Naive thymus-derived CD4-positive, alpha-beta T cell (primary cell): Measurements from ENCODE around the gene GTPBP1. TPM values are rescaled to one million over a fixed set of nuclear protein-coding genes. Genes with fewer than 3 reads are reported as not detected.

Experiments
- ATAC-seq: fragments of 150-1000 bp; cut with Tn5 transposase; 2 replicates; pipeline ENCODE4 v1.10.0; 2021; ENCODE audit warnings: mild to moderate bottlenecking, moderate library complexity
- CTCF ChIA-PET: fragments of 350-600 bp; sonication (Branson Sonifier 250); formaldehyde crosslinking; loops from one replicate; lab custom pipeline; 2021; ENCODE audit warnings: antibody characterized with exemption; lab: Charles Lee
- POLR2A ChIA-PET: fragments of 350-600 bp; sonication (Branson Sonifier 250); formaldehyde crosslinking; loops from one replicate; lab custom pipeline; 2021; ENCODE audit warnings: antibody characterized with exemption, inconsistent platforms; lab: Charles Lee
- DNase-seq, 9 donors: peaks; one replicate each; pipeline versions ENCODE4 v3.0.0 to v3.0.0-alpha.2; 2020 to 2022; ENCODE audit warnings: mixed read lengths in 1 of 9
- H3K27ac ChIP-seq: one replicate; pipeline ENCODE4 v1.7.0; 2013; ENCODE audit warnings: mild to moderate bottlenecking, low read depth, low read length, moderate library complexity
- H3K27me3 ChIP-seq, 2 donors: one replicate each; pipeline ENCODE4 v1.7.0; 2013; ENCODE audit warnings: low read length in 2 of 2, mild to moderate bottlenecking in 2 of 2, moderate library complexity in 2 of 2; ENCODE audit not compliant: control insufficient read depth in 2 of 2, insufficient read depth in 2 of 2
- H3K36me3 ChIP-seq, 3 experiments: 1 replicate in 2 of 3; 2 replicates in 1 of 3; pipeline ENCODE4 v1.7.0; 2013; ENCODE audit warnings: low read length in 3 of 3, mild to moderate bottlenecking in 3 of 3, moderate library complexity in 1 of 3; ENCODE audit not compliant: insufficient read depth in 3 of 3, control insufficient read depth in 2 of 3
- H3K4me1 ChIP-seq, 2 donors: one replicate each; pipeline ENCODE4 v1.7.0; 2013; ENCODE audit warnings: low read length in 2 of 2, mild to moderate bottlenecking in 2 of 2, moderate library complexity in 1 of 2; ENCODE audit not compliant: control insufficient read depth in 2 of 2, insufficient read depth in 2 of 2
- H3K4me3 ChIP-seq: 2 replicates; pipeline ENCODE4 v1.7.0; 2013; ENCODE audit warnings: mild to moderate bottlenecking, low read length
- H3K9me3 ChIP-seq, 3 experiments: 1 replicate in 2 of 3; 2 replicates in 1 of 3; pipeline ENCODE4 v1.7.0; 2013; ENCODE audit warnings: low read length in 3 of 3; ENCODE audit not compliant: control insufficient read depth in 2 of 3
- H3K27ac Mint-ChIP-seq, 9 donors: one replicate each; pipeline ENCODE4 v1.8.0; 2020 to 2022; ENCODE audit warnings: mixed read lengths in 9 of 9, mild to moderate bottlenecking in 8 of 9, moderate library complexity in 5 of 9, inconsistent platforms in 2 of 9
- H3K27me3 Mint-ChIP-seq, 5 donors: one replicate each; pipeline ENCODE4 v1.8.0; 2021 to 2022; ENCODE audit warnings: mixed read lengths in 5 of 5, mild to moderate bottlenecking in 1 of 5
- H3K36me3 Mint-ChIP-seq, 5 donors: one replicate each; pipeline ENCODE4 v1.8.0; 2020 to 2022; ENCODE audit warnings: mixed read lengths in 5 of 5, mild to moderate bottlenecking in 3 of 5, inconsistent platforms in 1 of 5
- H3K4me1 Mint-ChIP-seq, 7 donors: one replicate each; pipeline ENCODE4 v1.8.0; 2020 to 2022; ENCODE audit warnings: mixed read lengths in 7 of 7, mild to moderate bottlenecking in 3 of 7, inconsistent platforms in 1 of 7
- H3K4me3 Mint-ChIP-seq, 10 donors: one replicate each; pipeline ENCODE4 v1.8.0; 2020 to 2022; ENCODE audit warnings: mild to moderate bottlenecking in 10 of 10, mixed read lengths in 10 of 10, moderate library complexity in 6 of 10, inconsistent platforms in 2 of 10
- H3K9me3 Mint-ChIP-seq, 11 donors: one replicate each; pipeline ENCODE4 v1.8.0; 2020 to 2022; ENCODE audit warnings: mixed read lengths in 11 of 11, mild to moderate bottlenecking in 4 of 11, inconsistent platforms in 1 of 11, moderate library complexity in 1 of 11
- intact Hi-C, 2 donors: fragments of 100-400 bp; cut with micrococcal nuclease; formaldehyde crosslinking; loops; one replicate each; pipeline ENCODE4 v1.15.1; 2023
- polyA plus RNA-seq, 2 donors: library from polyadenylated mRNA; unstranded; fragments of 300-500 nt; fragmentation: Illumina TruSeq; gene quantifications; one replicate each; pipeline ENCODE4 v1.2.3, GENCODE V29; 2021
- total RNA-seq, 6 experiments: library from RNA in 5 of 6; stranded (reverse) in 5 of 6; gene quantifications; 1 replicate in 5 of 6; 2 replicates in 1 of 6; pipeline ENCODE4 v1.2.3 and lab custom pipeline; 2021 to 2026

GTPBP1 gene
- total and polyA plus RNA-seq, 7 experiments from 2014 or later, result 16.9 to 209 (median 83.4) TPM

DNA sequence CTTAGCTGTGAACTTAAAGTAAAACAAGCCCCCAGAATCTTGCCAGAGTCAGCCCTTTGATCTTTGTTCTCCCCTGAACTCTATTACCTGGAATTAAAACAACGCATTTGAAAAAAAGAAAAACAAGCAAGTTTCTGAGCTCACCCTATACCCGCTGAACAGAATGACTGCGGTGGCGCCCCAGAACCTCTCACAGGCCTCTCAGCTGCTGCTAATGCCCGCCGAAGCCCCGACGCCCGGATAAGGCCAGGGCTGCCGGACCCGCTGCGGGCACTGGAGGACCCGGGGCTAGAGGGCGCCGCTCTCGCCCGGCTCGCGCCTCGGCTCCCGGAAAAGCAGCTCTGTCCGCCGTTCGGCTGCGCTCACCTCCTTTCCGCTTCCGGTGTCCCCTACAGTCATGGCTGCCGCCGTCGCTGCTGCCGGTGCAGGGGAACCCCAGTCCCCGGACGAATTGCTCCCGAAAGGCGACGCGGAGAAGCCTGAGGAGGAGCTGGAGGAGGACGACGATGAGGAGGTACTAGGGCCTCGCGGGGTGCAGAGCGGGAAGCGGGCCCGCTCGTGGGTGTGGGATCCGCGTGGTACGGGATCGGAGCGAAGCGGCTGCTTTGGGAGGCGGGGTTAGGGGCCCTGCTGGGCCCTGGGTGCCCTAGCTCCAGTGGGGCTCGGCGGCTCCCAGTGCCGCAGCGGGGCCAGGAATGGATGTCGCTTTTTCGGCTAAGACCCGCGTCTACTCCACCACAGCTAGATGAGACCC, 24.0 kb upstream of the GTPBP1 start, which contains the start of gene TOMM22:
Gene TOMM22, plus strand, starts transcription at position 376 of the 754 bp plus-strand sequence. Its CDS starts 22 bp downstream, at position 398.
- peak; percentile 98 for ATAC-seq
- Histone ChIP-seq H3K27me3 (no peaks in the 10 kb centered on the region), H3K4me1 (peaks cover 5 to 11% of the 10 kb centered on the region in 2 donors), H3K27ac (peak within 1 kb of the TSS; percentile 87), H3K36me3 (peaks cover 0 to 43% (median 8%) of the 10 kb centered on the region in 3 experiments), H3K4me3 (peak within 1 kb of the TSS; percentile 85), H3K9me3 (no peaks in the 10 kb centered on the region)
- peak; percentile 74 to 88 (median 83) for DNase-seq
- POLR2A ChIA-PET, result interaction anchor here (0.5 to 3.7 kb wide), 17 partner anchors 8 to 629 kb away, joined by 3 to 34 read pairs (median 4); partner anchors contain the start of genes CBY1, GTPBP1 and JOSD1
- Mint-ChIP-seq H3K27ac (peak within 1 kb of the TSS; percentile 89 to 99 (median 98)), H3K36me3 (peaks cover 0 to 20% (median 12%) of the 10 kb centered on the region in 5 donors), H3K4me1 (peaks cover 12 to 28% (median 24%) of the 10 kb centered on the region in 7 donors), H3K9me3 (peaks cover 0 to 2% (median 0%) of the 10 kb centered on the region in 11 donors), H3K27me3 (no peaks in the 10 kb centered on the region), H3K4me3 (peak within 1 kb of the TSS; percentile 93 to 100 (median 99))
- CTCF ChIA-PET, result interaction anchor here (0.5 to 2.4 kb wide), 10 partner anchors 8 to 613 kb away, joined by 3 to 22 read pairs (median 4); partner anchors contain the start of genes GTPBP1 and JOSD1
- intact Hi-C loops, result loop anchor here (1.0 to 5.0 kb wide), 7 partner anchors 19 to 625 kb away; partner anchors contain the start of genes GTPBP1 (in 2 of the 2), CBY1 (in 1 of the 2), DDX17 (in 1 of the 2) and FAM227A (in 1 of the 2)

DNA sequence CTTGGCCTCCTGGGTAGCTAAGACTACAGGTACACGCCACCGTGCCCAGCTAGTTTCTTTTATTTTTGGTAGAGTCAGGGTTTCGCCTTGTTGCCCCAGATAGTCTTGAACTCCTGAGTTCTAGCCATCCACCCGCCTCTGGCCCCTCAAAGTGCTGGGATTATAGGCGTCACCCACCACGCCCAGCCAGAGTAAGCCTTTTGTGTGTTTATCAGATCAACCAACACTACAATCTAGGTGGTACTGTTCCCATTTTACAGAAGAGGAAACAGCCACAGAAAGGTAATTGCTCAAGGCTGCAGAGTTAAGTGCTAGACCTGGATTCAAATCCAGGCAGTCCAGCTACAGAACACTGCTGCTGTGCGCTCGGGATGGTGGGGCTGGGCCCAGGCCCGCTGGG, 20.8 kb upstream of the GTPBP1 start:
- ChIA-PET CTCF (no interaction called here), POLR2A (interaction anchor here (1.1 kb wide), 1 partner anchor 9 kb away, joined by 3 read pairs; no protein-coding TSS in a partner anchor)
- peaks cover 0 to 2% (median 0%) of the 10 kb centered on the region in 11 donors for H3K9me3 Mint-ChIP-seq
- no peak overlapping the region for H3K4me3 Mint-ChIP-seq
- H3K27me3 Mint-ChIP-seq, result no peaks in the 10 kb centered on the region
- H3K4me3 ChIP-seq, result no peak overlapping the region
- H3K4me1 ChIP-seq, result peaks cover 5 to 11% of the 10 kb centered on the region in 2 donors
- peaks cover 0 to 72% (median 18%) of the 10 kb centered on the region in 3 experiments for H3K36me3 ChIP-seq
- H3K9me3 ChIP-seq, result no peaks in the 10 kb centered on the region
- H3K36me3 Mint-ChIP-seq, result peaks cover 0 to 32% (median 17%) of the 10 kb centered on the region in 5 donors
- H3K27ac ChIP-seq, result no peak overlapping the region
- intact Hi-C loops, result loop anchor here in 1 of 2 donors (5.0 kb wide), 1 partner anchor 183 kb away; no protein-coding TSS in a partner anchor
- peak overlapping the region in 3 of 9 donors; percentile 25 to 53 (median 28) for H3K27ac Mint-ChIP-seq
- DNase-seq, result no peak
- ATAC-seq, result no peak
- H3K27me3 ChIP-seq, result no peaks in the 10 kb centered on the region
- peaks cover 12 to 28% (median 24%) of the 10 kb centered on the region in 7 donors for H3K4me1 Mint-ChIP-seq

DNA sequence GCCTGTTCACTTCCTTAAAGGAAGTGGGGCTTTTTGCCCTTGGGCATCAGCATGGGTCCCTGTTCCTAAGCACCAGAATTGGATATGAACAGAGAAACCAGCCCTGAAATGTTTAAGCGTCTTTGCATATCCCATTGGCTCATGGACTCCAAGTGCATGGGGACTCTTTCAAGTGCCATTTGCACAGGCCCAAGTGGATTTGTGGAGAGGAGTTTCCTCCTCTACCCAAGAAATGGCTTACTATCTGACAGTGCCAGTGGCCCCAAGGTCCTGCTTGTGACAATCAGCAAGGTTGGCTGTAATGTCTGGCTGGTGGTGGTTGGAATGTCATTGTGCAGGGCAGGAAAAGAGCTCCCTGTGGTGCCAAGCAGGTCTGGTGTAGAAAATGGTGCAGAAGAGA, 20.0 kb upstream of the GTPBP1 start:
- H3K4me1 Mint-ChIP-seq, result peaks cover 12 to 28% (median 24%) of the 10 kb centered on the region in 7 donors
- no peak overlapping the region for H3K4me3 Mint-ChIP-seq
- H3K27me3 Mint-ChIP-seq, result no peaks in the 10 kb centered on the region
- H3K27me3 ChIP-seq, result no peaks in the 10 kb centered on the region
- no peaks in the 10 kb centered on the region for H3K9me3 ChIP-seq
- peaks cover 0 to 32% (median 17%) of the 10 kb centered on the region in 5 donors for H3K36me3 Mint-ChIP-seq
- intact Hi-C loops, result no loop called here
- ATAC-seq (no peak), DNase-seq (no peak)
- ChIA-PET CTCF (no interaction called here), POLR2A (interaction anchor here (0.7 to 1.2 kb wide), 2 partner anchors 13 to 74 kb away, joined by 3 to 5 read pairs; no protein-coding TSS in a partner anchor)
- H3K36me3 ChIP-seq, result peaks cover 0 to 72% (median 18%) of the 10 kb centered on the region in 3 experiments
- peak overlapping the region in 3 of 9 donors; percentile 3 to 69 (median 25) for H3K27ac Mint-ChIP-seq
- peaks cover 5 to 11% of the 10 kb centered on the region in 2 donors for H3K4me1 ChIP-seq
- peaks cover 0 to 2% (median 0%) of the 10 kb centered on the region in 11 donors for H3K9me3 Mint-ChIP-seq
- H3K4me3 ChIP-seq, result no peak overlapping the region
- no peak overlapping the region for H3K27ac ChIP-seq

DNA sequence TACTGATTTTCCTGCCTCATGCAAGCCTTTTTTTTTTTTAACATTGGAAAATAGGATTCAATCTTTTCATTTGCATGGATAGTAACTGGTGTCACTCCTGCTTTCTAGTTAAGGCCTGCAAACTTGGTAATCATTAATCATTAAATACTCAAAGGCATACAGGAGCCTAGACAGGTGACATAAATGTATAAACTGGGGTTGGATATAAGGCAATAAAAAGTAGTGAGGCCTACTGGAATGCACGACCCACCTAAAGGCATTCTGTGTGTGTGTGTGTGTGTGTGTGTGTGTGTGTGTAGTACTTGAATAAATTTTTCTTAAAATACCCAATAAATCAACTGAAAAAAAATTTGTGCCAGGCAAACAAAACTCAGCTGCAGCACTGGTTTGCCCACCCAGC, 16.1 kb upstream of the GTPBP1 start:
- Mint-ChIP-seq H3K9me3 (no peaks in the 10 kb centered on the region), H3K4me1 (peaks cover 9 to 24% (median 21%) of the 10 kb centered on the region in 7 donors), H3K36me3 (peaks cover 0 to 31% (median 4%) of the 10 kb centered on the region in 5 donors), H3K4me3 (no peak overlapping the region), H3K27me3 (no peaks in the 10 kb centered on the region), H3K27ac (no peak overlapping the region)
- intact Hi-C loops, result no loop called here
- ChIA-PET CTCF (interaction anchor here (0.6 kb wide), 1 partner anchor 35 kb away, joined by 3 read pairs; no protein-coding TSS in a partner anchor), POLR2A (interaction anchor here (1.0 kb wide), 1 partner anchor 8 kb away, joined by 4 read pairs; the partner anchor contains the start of gene TOMM22)
- no peak for ATAC-seq
- H3K4me3 ChIP-seq, result no peak overlapping the region
- peaks cover 0 to 64% (median 14%) of the 10 kb centered on the region in 3 experiments for H3K36me3 ChIP-seq
- H3K9me3 ChIP-seq, result no peaks in the 10 kb centered on the region
- H3K27me3 ChIP-seq, result no peaks in the 10 kb centered on the region
- H3K27ac ChIP-seq, result no peak overlapping the region
- H3K4me1 ChIP-seq, result no peaks in the 10 kb centered on the region
- no peak for DNase-seq

DNA sequence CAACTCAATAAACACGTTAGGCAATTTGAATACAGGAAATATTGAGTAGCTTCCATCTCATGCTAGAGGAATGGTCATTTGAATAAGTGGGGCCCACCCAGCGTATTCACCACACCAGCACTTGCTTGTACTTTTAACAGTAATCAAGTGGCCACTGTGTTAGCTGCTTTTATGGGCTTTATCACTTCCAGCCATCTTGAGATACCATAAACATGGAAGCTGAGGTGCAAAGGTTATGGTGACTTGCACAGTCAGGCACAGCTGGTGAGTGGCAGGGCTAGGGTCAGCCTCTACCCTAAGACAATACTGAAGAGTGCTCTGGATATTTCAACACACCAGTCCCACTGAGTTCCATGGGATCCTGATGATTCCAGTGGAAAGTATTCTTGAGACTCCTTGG, 11.7 kb upstream of the GTPBP1 start:
- no peak overlapping the region for H3K27ac ChIP-seq
- Mint-ChIP-seq H3K36me3 (peaks cover 0 to 33% (median 3%) of the 10 kb centered on the region in 5 donors), H3K4me1 (peaks cover 35 to 61% (median 54%) of the 10 kb centered on the region in 7 donors), H3K27me3 (no peaks in the 10 kb centered on the region), H3K9me3 (no peaks in the 10 kb centered on the region), H3K27ac (peak overlapping the region in 3 of 9 donors; percentile 3 to 44 (median 16)), H3K4me3 (no peak overlapping the region)
- H3K27me3 ChIP-seq, result no peaks in the 10 kb centered on the region
- ChIA-PET POLR2A (interaction anchor here (0.6 to 1.0 kb wide), 3 partner anchors 10 to 300 kb away, joined by 3 read pairs; no protein-coding TSS in a partner anchor), CTCF (no interaction called here)
- no peaks in the 10 kb centered on the region for H3K9me3 ChIP-seq
- intact Hi-C loops, result no loop called here
- no peak overlapping the region for H3K4me3 ChIP-seq
- peaks cover 0 to 20% (median 0%) of the 10 kb centered on the region in 3 experiments for H3K36me3 ChIP-seq
- no peak for DNase-seq
- no peak for ATAC-seq
- H3K4me1 ChIP-seq, result peaks cover 18% of the 10 kb centered on the region in 2 donors

DNA sequence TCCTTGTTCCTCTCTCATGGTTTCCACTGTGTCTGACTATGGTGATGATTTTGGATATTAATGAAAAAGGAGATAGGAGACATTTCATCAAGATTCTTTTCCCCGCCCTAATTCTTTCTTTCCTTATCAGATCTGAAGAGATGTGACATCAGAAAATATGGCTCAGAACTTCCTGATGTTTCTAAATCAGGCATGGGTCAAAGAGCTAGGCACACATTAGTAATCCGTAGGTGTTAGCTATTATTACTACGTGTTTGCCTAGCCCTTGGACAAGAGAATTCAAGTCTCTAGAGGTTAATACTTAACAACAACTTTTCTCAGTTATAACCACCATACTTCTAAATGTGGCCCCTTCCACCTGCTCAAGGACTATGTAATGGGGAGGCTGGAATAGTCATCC, 10.8 kb upstream of the GTPBP1 start:
- POLR2A ChIA-PET, result interaction anchor here (1.1 to 1.5 kb wide), 2 partner anchors 13 to 57 kb away, joined by 3 to 8 read pairs; partner anchors contain the start of gene TOMM22
- Histone ChIP-seq H3K4me1 (peaks cover 26 to 27% of the 10 kb centered on the region in 2 donors), H3K4me3 (no peak overlapping the region), H3K9me3 (no peaks in the 10 kb centered on the region), H3K27ac (no peak overlapping the region), H3K36me3 (peaks cover 0 to 13% (median 0%) of the 10 kb centered on the region in 3 experiments), H3K27me3 (no peaks in the 10 kb centered on the region)
- Mint-ChIP-seq H3K9me3 (no peaks in the 10 kb centered on the region), H3K4me1 (peaks cover 44 to 70% (median 63%) of the 10 kb centered on the region in 7 donors), H3K27me3 (no peaks in the 10 kb centered on the region), H3K27ac (peak overlapping the region in 6 of 9 donors; percentile 5 to 72 (median 15)), H3K4me3 (peak overlapping the region in 2 of 10 donors; percentile 5 to 14), H3K36me3 (peaks cover 0 to 38% (median 3%) of the 10 kb centered on the region in 5 donors)
- CTCF ChIA-PET, result no interaction called here
- no peak for DNase-seq
- intact Hi-C loops, result loop anchor here in 1 of 2 donors (5.0 kb wide), 1 partner anchor 188 kb away; the partner anchor contains the start of gene DDX17
- no peak for ATAC-seq
